CD4-positive, alpha-beta T cell treated with Interleukin-21 for 1 hour (primary cell): ENCODE data around the gene ALKBH7.

ENCODE experiments used
- DNase-seq: peaks from one replicate; pipeline ENCODE4 v3.0.0-alpha.2; 2020

The ALKBH7 gene

GRCh38 chr19:6402058-6402457, 29.5 kb downstream of the ALKBH7 start:
- DNase-seq, result no peak

DNA sequence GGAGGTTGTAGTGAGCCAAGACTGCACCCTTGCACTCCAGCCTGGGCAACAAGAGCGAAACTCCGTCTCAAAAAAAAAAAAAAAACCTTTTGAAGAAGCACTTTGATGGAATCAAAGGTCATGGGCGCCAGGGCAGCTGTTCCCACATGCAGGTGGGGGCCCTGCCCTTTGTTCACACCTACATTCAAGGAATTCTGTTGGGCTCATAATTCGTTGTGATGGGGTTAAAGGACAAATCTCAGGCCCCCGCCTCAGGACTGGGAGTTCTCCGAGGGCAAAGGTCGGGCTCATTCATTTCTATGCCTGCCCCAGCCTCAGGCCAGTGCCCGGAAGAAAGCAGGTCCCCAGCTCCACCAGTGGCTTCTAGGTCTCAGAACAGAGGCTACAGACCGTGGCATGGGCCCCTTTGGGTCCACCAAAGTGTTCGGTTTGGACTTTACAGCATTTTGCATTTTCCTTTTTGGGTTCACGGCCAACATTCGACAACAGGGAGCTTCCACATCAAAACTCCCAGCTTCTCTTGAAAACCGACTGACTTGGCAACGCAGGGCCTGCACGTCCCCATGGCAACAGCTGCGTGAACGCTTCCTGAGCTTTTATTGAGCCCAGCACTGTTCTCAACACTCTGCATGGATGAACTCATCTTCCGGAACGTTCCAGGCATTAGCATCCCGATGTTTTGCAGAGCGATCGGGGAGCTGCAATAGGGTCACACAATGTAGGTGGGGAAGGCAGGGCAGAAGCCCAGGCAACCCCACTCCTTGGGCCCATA, 30.4 kb downstream of the ALKBH7 start:
- no peak for DNase-seq

- DNase-seq, result no peak
Measured at GRCh38 chr19:6406401-6406800, 33.8 kb downstream of the ALKBH7 start.

- DNase-seq, result no peak
Measured at GRCh38 chr19:6409346-6409745, 36.8 kb downstream of the ALKBH7 start.

DNA sequence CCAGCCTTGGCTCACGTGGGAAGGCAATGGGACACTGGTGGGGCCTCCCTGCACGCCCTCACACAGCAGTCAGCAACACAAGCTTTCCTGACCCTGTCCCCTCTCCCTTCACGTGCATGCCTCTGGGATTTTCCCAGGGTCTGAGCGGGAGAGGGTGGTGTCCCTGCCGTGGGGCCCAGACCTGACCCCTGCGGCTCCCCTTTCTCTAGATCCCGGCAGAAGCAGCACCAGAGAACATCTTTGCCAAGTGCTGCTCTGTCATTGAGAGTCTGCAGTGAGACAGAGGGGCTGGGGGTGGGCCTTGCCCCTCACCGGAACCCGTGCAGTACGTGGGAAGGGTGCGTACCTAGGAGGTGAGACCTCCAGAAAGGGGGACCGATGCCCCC, 39.5 kb downstream of the ALKBH7 start:
- no peak for DNase-seq

DNA sequence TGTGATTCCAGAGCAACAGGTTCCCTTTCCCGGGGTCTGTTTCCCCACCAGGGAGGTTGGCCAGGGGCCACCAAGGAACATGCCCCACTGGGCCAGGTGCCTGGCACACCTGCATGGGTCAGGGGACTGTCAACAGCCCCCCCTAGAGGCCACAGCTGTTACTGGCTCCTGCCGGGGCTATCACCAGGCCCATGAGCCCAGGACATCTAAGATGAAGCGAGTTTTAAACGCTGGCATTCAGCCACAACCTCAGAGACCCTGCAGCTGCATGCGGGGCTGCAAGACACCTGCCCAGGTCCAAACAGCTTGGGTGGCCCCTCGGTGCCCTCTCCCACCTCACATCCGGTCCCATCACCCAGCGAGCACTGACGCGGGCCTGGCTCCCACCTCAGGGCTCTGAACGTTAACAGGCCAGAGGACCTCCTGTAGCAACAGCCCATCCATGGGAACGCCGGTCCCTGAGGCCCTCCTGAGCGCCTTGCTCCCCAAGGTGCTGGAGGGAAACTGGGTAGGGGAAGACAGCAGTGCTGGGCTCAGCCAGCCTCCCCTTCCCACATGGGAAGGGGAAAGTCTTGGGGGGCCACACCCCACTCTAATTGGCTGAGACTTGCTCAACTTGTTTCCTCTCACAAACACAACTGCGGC, 40.0 kb downstream of the ALKBH7 start:
- peak; percentile 54 for DNase-seq

DNA sequence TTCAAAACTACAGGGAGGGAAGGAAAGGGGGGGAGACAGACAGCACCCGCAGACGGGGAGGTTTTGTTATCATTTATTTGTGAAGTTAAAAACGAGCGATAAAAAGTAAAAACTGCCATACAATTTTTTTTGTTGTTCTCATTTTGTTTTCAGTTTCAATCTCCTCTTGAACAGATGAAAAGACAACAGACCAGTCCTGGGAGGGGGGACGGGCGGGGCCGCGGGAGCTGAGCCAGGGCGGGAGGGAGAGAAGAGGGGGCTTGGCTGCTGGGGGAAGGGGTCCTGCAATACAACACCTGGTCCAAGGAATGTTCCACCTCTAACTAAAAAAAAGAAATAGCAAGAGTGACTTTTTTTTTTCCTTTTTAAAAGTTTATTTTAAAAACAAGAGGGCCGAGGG, 40.7 kb downstream of the ALKBH7 start:
- no peak for DNase-seq

GRCh38 chr19:6413721-6414643, 41.4 kb downstream of the ALKBH7 start:
- DNase-seq, result no peak

GRCh38 chr19:6414793-6415590, 42.4 kb downstream of the ALKBH7 start:
- DNase-seq, result no peak

DNA sequence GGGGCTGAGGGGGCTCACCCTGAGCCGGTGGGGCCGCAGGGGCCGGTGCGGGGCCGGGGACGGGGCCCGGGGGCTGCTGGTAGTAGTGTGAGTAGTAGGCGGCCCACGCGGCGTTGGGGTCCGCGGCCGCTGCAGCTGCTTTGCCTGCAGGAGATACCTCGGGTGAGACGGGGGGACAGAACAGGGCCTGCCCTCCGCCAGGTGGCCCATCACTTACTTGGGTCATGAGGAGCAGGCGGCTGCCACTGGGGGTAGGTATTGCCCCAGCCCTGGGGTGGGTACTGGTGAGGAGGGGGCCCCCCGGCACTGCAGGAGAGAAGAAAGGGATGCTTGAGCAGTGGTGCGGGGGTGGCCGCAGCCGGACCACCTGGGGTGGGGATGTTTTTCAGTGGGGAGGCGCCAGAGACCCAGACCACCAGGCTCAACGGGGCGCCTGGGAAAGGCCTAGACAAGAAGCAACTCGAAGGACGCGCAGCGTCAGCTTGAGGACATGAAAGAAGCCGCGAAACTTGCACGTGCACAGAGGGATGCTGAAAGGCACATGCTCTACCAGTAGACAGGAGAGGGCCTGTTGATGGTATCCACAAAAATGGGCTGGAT, 43.1 kb downstream of the ALKBH7 start:
- DNase-seq, result no peak

GRCh38 chr19:6416658-6417405, 44.2 kb downstream of the ALKBH7 start:
- DNase-seq, result no peak

DNA sequence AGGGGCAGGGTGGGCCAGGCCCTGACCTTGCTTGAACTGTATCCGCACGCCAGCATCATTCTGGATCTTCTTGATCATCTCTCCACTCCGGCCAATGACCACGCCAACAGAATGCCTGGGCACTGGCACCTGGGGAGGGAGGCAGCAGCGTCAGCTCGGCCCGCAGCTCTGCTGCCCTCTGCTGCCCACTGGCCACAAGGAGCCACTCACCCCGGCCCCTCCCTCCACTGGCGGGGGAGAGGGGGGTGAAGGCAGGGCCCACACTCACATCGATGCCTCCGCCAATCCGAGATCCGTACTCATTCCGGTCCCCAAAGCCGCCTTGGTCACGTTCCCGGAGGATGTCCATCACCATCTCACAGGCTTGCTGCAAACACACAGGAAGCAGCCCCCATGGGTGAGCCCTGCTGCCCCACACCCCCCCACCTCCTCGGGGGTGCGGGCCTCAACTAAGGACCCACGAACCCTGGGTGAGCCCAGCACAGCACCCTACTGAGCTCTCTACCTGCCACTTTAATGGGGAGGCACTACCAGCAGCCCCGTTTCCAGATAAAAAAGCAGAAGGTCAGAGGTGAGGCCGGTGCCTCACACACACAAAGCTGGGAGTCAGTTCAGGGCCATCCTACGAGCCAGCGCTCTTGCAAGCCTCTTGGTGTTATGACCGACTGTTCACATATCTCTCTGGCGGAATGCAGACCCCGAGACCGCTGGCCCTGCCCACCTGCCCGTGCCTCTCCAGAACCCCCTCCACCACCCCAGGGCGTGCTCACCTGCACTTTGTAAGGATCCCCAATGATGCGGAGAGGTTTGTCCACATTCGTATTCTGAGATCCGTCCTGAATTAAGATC, 45.3 kb downstream of the ALKBH7 start:
- no peak for DNase-seq

DNA sequence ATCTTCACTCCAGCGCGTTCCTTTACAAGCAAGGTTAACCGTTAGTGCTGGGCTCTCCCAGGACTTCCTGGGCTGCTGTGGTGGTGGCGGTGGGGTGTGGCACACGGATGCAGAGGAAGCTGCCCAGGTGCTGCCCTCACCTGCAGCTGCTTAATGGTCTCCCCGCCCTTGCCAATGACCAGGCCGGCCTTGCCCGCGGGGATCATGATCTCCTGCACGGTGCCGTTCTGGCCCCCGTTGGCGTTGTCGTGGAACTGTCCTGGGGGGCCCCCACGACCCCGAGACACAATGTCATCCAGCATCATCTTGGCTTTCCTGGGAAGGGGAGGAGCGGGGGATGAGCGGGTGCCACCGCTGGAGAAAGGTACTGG, 46.0 kb downstream of the ALKBH7 start:
- no peak for DNase-seq

- no peak for DNase-seq
Measured at GRCh38 chr19:6421075-6422014, 48.8 kb downstream of the ALKBH7 start.

DNA sequence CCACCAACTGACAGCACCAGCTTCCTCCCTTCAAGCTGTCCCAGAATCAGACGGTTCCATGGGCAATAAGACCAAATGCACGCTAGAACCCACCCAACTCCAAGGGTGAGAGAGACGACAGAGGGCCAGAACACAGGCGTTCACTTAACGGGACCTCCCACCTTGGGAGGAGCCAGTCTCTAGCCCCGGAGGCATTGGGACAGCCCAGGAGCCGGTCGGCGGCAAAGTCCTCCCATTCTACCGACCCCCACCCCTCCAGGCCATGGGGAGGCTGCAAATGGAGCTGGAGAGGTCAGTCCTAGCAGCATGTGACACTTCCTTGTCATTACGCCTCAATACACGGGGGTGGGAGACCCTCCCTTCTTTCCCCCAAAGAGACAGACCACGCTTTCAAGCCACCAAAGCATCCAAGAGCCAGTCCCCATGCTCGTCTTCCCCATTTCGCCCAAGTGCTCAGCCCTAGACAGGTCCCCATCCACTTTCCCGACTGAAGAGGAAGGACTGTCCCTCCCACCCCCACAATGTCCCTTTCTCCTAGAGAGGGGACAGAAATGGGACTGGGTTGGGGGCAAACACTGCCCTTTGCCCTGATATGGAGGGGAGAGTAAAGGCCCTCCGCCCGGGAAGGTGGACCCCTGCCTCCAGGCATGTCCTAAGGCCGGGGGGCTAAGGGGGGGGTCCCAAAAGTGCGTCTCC, 51.1 kb downstream of the ALKBH7 start:
- peak; percentile 19 for DNase-seq

GRCh38 chr19:6424195-6424938, 51.8 kb downstream of the ALKBH7 start, which contains the start of gene KHSRP:
Gene KHSRP (minus strand): TSS chr19:6424811. CDS start chr19:6424701, 110 bp downstream.
- peak; percentile 30 for DNase-seq
